Neural cell (in vitro differentiated cells): ENCODE measurements around the gene SLC66A2. TPM values are rescaled to one million over a fixed set of nuclear protein-coding genes. Genes with fewer than 3 reads are reported as not detected.

Source experiments
- H2AFZ ChIP-seq: fragments of 200-600, 300-800 bp; sonication (generic), shearing (Covaris generic); 2 replicates; pipeline ENCODE4 v1.6.0; 2014; ENCODE audit warnings: low read depth, mild to moderate bottlenecking, antibody characterized with exemption, low read length, moderate library complexity
- H3F3A ChIP-seq: fragments of 200-600 bp; shearing (Covaris generic); 2 replicates; pipeline ENCODE4 v1.6.1; 2016; ENCODE audit warnings: mild to moderate bottlenecking, moderate library complexity, mixed read lengths, antibody characterized with exemption, low read length; ENCODE audit not compliant: insufficient read depth, poor library complexity, severe bottlenecking
- H3K27ac ChIP-seq: fragments of 200-600, 300-800 bp; sonication (generic), shearing (Covaris generic); 2 replicates; pipeline ENCODE4 v1.5.1; 2014; ENCODE audit warnings: mild to moderate bottlenecking, low read length, moderate library complexity
- H3K27me3 ChIP-seq: fragments of 300-800, 200-600 bp; sonication (generic), shearing (Covaris generic); 2 replicates; pipeline ENCODE4 v1.6.0; 2014; ENCODE audit warnings: mild to moderate bottlenecking, low read depth, low read length, moderate library complexity; ENCODE audit not compliant: insufficient read depth
- H3K36me3 ChIP-seq: fragments of 300-800, 200-600 bp; sonication (generic), shearing (Covaris generic); 2 replicates; pipeline ENCODE4 v1.5.1; 2014; ENCODE audit warnings: mild to moderate bottlenecking, antibody characterized with exemption, low read length, moderate library complexity; ENCODE audit not compliant: insufficient read depth
- H3K4me2 ChIP-seq: fragments of 300-800, 200-600 bp; sonication (generic), shearing (Covaris generic); 2 replicates; pipeline ENCODE4 v1.6.0; 2014; ENCODE audit warnings: mild to moderate bottlenecking, low read length
- H3K4me3 ChIP-seq: fragments of 300-800, 200-600 bp; sonication (generic), shearing (Covaris generic); 2 replicates; pipeline ENCODE4 v1.5.1; 2014; ENCODE audit warnings: mild to moderate bottlenecking, low read length, moderate library complexity
- H3K79me2 ChIP-seq: fragments of 200-600 bp; shearing (Covaris generic); replicated peaks from 2 replicates; pipeline ENCODE4 v1.6.0; 2014; ENCODE audit warnings: mild to moderate bottlenecking, low read length, moderate library complexity; ENCODE audit not compliant: insufficient read depth
- H3K9ac ChIP-seq: fragments of 300-800, 200-600 bp; sonication (generic), shearing (Covaris generic); 2 replicates; pipeline ENCODE4 v1.6.1; 2016; ENCODE audit warnings: mild to moderate bottlenecking, low read length, mixed read lengths
- H3K9me2 ChIP-seq: fragments of 200-600 bp; shearing (Covaris generic); 2 replicates; pipeline ENCODE4 v1.6.1; 2016; ENCODE audit warnings: mild to moderate bottlenecking, low read length, mixed read lengths; ENCODE audit not compliant: insufficient read depth
- H3K9me3 ChIP-seq: fragments of 200-600, 300-800 bp; sonication (generic), shearing (Covaris generic); 2 replicates; pipeline ENCODE4 v1.6.1; 2016; ENCODE audit warnings: mild to moderate bottlenecking, mixed run types, low read length, moderate library complexity, mixed read lengths
- H4K20me1 ChIP-seq: fragments of 200-600 bp; shearing (Covaris generic); 2 replicates; pipeline ENCODE4 v1.6.1; 2016; ENCODE audit warnings: mild to moderate bottlenecking, mixed run types; ENCODE audit not compliant: insufficient read depth
- CTCF ChIP-seq: fragments of 450-650 bp; IDR thresholded peaks from 2 replicates; pipeline ENCODE4 v1.5.1; 2014; ENCODE audit warnings: antibody characterized with exemption, mild to moderate bottlenecking, moderate library complexity; ENCODE audit not compliant: poor library complexity, severe bottlenecking
- EP300 ChIP-seq: fragments of 450-650 bp; conservative IDR thresholded peaks from 2 replicates; pipeline ENCODE4 v1.6.1; 2014; ENCODE audit warnings: antibody characterized with exemption, mild to moderate bottlenecking, moderate library complexity; ENCODE audit not compliant: poor library complexity, severe bottlenecking
- EZH2 ChIP-seq: fragments of 200-600, 300-800 bp; shearing (Covaris generic), sonication (generic); IDR thresholded peaks from 2 replicates; pipeline ENCODE4 v1.6.1; 2014; ENCODE audit warnings: antibody characterized with exemption, low read length, borderline replicate concordance, mild to moderate bottlenecking; ENCODE audit not compliant: insufficient read depth, poor library complexity, severe bottlenecking
- MXI1 ChIP-seq: fragments of 450-650 bp; conservative IDR thresholded peaks from 2 replicates; pipeline ENCODE4 v1.6.1; 2014; ENCODE audit warnings: antibody characterized with exemption, mild to moderate bottlenecking; ENCODE audit not compliant: poor library complexity, severe bottlenecking
- POLR2AphosphoS5 ChIP-seq: IDR thresholded peaks from 2 replicates; pipeline ENCODE4 v1.6.1; 2012
- RAD21 ChIP-seq: fragments of 450-650 bp; conservative IDR thresholded peaks from 2 replicates; pipeline ENCODE4 v1.6.1; 2014; ENCODE audit warnings: antibody characterized with exemption, mild to moderate bottlenecking, moderate library complexity
- REST ChIP-seq: IDR thresholded peaks from 2 replicates; pipeline ENCODE4 v1.6.1; 2012; ENCODE audit warnings: borderline replicate concordance
- SMC3 ChIP-seq: fragments of 450-650 bp; conservative IDR thresholded peaks from 2 replicates; pipeline ENCODE4 v1.6.1; 2014; ENCODE audit warnings: antibody characterized with exemption, mild to moderate bottlenecking, moderate library complexity; ENCODE audit not compliant: poor library complexity
- TAF1 ChIP-seq: IDR thresholded peaks from 2 replicates; pipeline ENCODE4 v1.6.1; 2012; ENCODE audit warnings: low read depth
- polyA plus RNA-seq: library from polyadenylated mRNA; depleted of rRNA; stranded (reverse); fragments of >200 nt; gene quantifications from 2 replicates; pipeline ENCODE4 v1.2.3, GENCODE V29; 2014

Gene SLC66A2
- polyA plus RNA-seq, 1 donor from 2014 or later: 66.7 TPM

GRCh38 chr18:79948719-79949411 lies 2.6 kb downstream of the SLC66A2 start:
- Histone ChIP-seq H3K9me2 (no peaks in the 10 kb centered on the region), H3F3A (no peaks in the 10 kb centered on the region), H3K9ac (no peak overlapping the region), H3K9me3 (no peaks in the 10 kb centered on the region), H3K79me2 (peaks cover 40% of the 10 kb centered on the region), H2AFZ (no peak overlapping the region), H4K20me1 (peaks cover 4% of the 10 kb centered on the region), H3K36me3 (no peaks in the 10 kb centered on the region), H3K4me2 (no peak overlapping the region), H3K4me3 (peak overlapping the region; percentile 25), H3K27ac (no peak overlapping the region), H3K27me3 (no peaks in the 10 kb centered on the region)
- TF ChIP-seq REST: no peak
- TF ChIP-seq TAF1: no peak
- no peak for TF ChIP-seq CTCF
- no peak for TF ChIP-seq RAD21
- no peak for TF ChIP-seq EZH2
- TF ChIP-seq MXI1: no peak
- no peak for TF ChIP-seq EP300
- no peak for TF ChIP-seq SMC3
- no peak for TF ChIP-seq POLR2AphosphoS5

GRCh38 chr18:79947881-79948610 lies 3.4 kb downstream of the SLC66A2 start:
- Histone ChIP-seq H3K27ac (no peak overlapping the region), H3K9me3 (no peaks in the 10 kb centered on the region), H3K9ac (no peak overlapping the region), H3K79me2 (peaks cover 40% of the 10 kb centered on the region), H3K9me2 (no peaks in the 10 kb centered on the region), H3K4me2 (no peak overlapping the region), H3K27me3 (no peaks in the 10 kb centered on the region), H3K36me3 (no peaks in the 10 kb centered on the region), H2AFZ (no peak overlapping the region), H3F3A (no peaks in the 10 kb centered on the region), H4K20me1 (peaks cover 4% of the 10 kb centered on the region), H3K4me3 (no peak overlapping the region)
- no peak for TF ChIP-seq REST
- no peak for TF ChIP-seq EZH2
- TF ChIP-seq POLR2AphosphoS5: no peak
